H1 (cell line): ENCODE data around the gene ATG7. TPM values are rescaled to one million over a fixed set of nuclear protein-coding genes. Genes with fewer than 3 reads are reported as not detected.

Experiments
- GTF2F1 ChIP-seq: IDR thresholded peaks from 2 replicates; pipeline ENCODE4 v1.6.1; 2012; ENCODE audit warnings: low read depth, low read length, improper control_type of control experiment, borderline replicate concordance
- NANOG ChIP-seq: IDR thresholded peaks from 2 replicates; pipeline ENCODE4 v1.6.1; 2011; ENCODE audit warnings: low read length, low read depth, mild to moderate bottlenecking, inconsistent platforms; ENCODE audit not compliant: insufficient read depth, poor library complexity, severe bottlenecking
- PHF8 ChIP-seq: fragments of 200-600 bp; sonication (generic); conservative IDR thresholded peaks from 2 replicates; pipeline ENCODE4 v1.7.1; 2012; ENCODE audit warnings: low read depth, mild to moderate bottlenecking, inconsistent platforms, low read length, moderate library complexity
- POLR2A ChIP-seq, 2 experiments: IDR thresholded peaks; 1 replicate in 1 of 2; 2 replicates in 1 of 2; pipeline ENCODE4 v1.6.1; 2011; ENCODE audit warnings: low read depth in 2 of 2, low read length in 2 of 2, mild to moderate bottlenecking in 2 of 2; ENCODE audit errors: control extremely low read depth in 1 of 2
- polyA plus RNA-seq, 7 experiments: library from polyadenylated mRNA; depleted of rRNA in 3 of 7; stranded (reverse) in 5 of 7; unstranded in 2 of 7; fragments of >200 nt in 5 of 7; fragments of 200-250 nt in 2 of 7; gene quantifications; 1 replicate in 5 of 7; 2 replicates in 1 of 7; 4 replicates in 1 of 7; pipeline versions ENCODE4 v1.2.1 to v1.2.3, GENCODE V29; 2011 to 2013; ENCODE audit warnings: missing spikeins in 2 of 7, mixed read lengths in 2 of 7
- total RNA-seq: library from RNA; stranded (reverse); fragmentation: NEBNext Ultra II Directional; extraction: Animal tissue kit (Norgen Biotek cat#: 25700); gene quantifications from 2 replicates; pipeline ENCODE4 v1.2.1, GENCODE V29; 2021
- TF ChIP-seq, protein P1 (sequence below): IDR thresholded peaks from 2 replicates; pipeline ENCODE4 v1.6.1; 2012; ENCODE audit warnings: inconsistent platforms

The ATG7 gene
- total and polyA plus RNA-seq, 2 of the 8 experiments (the other 6 are each of a cell fraction or from before 2014, with no cell fraction given) = 15.0 to 19.1 TPM

DNA sequence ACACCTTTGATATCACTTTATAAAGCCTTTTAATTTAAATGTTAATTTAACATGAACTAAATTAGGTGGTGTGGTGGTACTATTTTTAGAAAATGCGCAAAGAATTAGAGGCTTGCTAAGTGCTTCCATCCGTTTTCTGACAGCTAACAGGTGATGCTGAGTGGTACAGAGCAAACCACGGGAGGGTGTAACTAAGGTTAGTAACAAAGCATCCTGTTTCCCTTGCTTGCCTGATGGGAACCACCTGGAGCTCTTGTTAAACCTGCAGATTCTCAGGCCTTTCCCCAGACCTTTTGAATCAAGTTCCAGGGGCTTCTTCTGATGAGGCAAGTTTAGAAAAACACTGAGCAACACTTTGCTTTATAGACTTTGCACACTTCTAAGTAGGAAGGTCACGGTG, 101.0 kb downstream of the ATG7 start (continued):
- TF ChIP-seq NANOG (no peak), PHF8 (no peak), GTF2F1 (no peak), POLR2A (IDR thresholded peaks at IDR 0.05; ENCODE audit: control extremely low read depth in 1 of 2, low read depth in 2 of 2, low read length in 2 of 2) (no peak)
- TF ChIP-seq, protein P1, sequence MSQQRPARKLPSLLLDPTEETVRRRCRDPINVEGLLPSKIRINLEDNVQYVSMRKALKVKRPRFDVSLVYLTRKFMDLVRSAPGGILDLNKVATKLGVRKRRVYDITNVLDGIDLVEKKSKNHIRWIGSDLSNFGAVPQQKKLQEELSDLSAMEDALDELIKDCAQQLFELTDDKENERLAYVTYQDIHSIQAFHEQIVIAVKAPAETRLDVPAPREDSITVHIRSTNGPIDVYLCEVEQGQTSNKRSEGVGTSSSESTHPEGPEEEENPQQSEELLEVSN = no peak
